A549 treated with GW870086 at 1 μM for 4 hours (cell line): ENCODE results near the gene SLC36A1. TPM values are rescaled to one million over a fixed set of nuclear protein-coding genes. Genes with fewer than 3 reads are reported as not detected.

Source experiments
- total RNA-seq: library from RNA; stranded (reverse); fragments of 200-300 nt; extraction: Qiagen RNA extraction; gene quantifications from 5 replicates; pipeline ENCODE4 v1.2.3, GENCODE V29; 2022; ENCODE audit warnings: low read depth

Gene SLC36A1
- 8.4 to 10.2 TPM (median 9.0 TPM) in 5 replicates for total RNA-seq

DNA sequence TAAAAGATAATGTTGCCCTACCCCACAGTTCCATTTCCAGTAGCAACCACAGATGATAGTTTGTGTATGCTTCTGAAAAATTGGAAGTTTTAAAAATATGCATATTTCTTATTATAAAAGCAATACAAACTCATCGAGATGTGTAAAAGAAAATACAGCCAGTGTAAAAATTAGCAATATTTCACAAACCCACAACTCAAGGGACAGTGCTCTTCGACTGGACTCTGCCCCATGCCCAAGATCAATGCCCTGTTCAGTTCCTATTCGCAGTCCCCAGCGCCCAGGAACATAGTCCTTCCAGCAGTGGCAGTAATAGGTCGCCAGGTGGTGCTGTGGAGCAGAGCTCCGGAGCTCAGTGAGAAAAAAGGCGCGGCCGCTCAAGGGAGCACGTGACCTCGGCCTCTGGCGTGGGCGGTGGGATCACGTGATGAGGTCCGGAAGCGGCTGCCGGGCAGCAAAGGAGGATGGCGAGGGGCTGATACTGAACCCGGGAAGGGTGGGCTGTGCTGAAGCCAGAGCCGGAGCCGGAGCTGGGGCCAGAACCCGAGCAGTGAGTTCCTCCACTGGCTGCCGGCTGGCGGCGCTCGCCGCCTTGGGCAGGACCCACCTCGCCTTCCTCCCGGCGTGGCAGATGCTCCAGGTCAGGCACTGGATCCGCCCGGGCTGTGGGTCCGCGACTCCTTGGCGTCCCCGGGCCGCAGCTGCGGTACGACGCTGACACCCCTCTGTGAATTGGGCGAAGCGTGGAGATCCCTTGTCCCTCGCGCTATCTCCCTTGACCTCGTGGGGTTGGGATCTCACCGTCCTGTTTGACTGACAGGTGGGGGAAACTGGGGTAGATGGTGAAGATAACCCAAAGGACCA is at the start of gene SLC36A1:
Gene SLC36A1, plus strand, starts transcription at position 430 of the 864 bp plus-strand sequence. CDS start 11,190 bp downstream, outside the sequence.

Other genes starting within 250 kb of the SLC36A1 start
- 1.5 to 2.0 TPM (median 1.9 TPM) in 5 replicates for gene CCDC69, start 223.5 kb upstream of the SLC36A1 start, total RNA-seq
- 14.8 to 17.5 TPM (median 17.2 TPM) in 5 replicates for gene GM2A, start 194.4 kb upstream of the SLC36A1 start, total RNA-seq
- not detected in 5 replicates for gene SLC36A3, start 143.8 kb upstream of the SLC36A1 start, total RNA-seq
- gene SLC36A2, start 100.0 kb upstream of the SLC36A1 start, total RNA-seq: not detected in 5 replicates
- 0.01 TPM in 1 of 5 replicates, not detected in the others for gene FAT2, start 143.7 kb downstream of the SLC36A1 start, total RNA-seq
- gene SPARC, start 239.3 kb downstream of the SLC36A1 start, total RNA-seq: 12.5 to 24.4 TPM (median 17.0 TPM) in 5 replicates